NCI-H1105 (cell line): Measurements from ENCODE around the gene RNASE13.
"Not testable (repeated sequence)": the region's sequence is repeated elsewhere in the genome, so short reads cannot be mapped to it uniquely, and the experiment has no call there.

Source experiments
- DNase-seq: peaks from one replicate; lab custom pipeline; 2025; lab: John Stamatoyannopoulos, UW

RNASE13 gene

GRCh38 chr14:21022686-21023085 is 11.9 kb downstream of the RNASE13 start:
- no peak for DNase-seq

DNA sequence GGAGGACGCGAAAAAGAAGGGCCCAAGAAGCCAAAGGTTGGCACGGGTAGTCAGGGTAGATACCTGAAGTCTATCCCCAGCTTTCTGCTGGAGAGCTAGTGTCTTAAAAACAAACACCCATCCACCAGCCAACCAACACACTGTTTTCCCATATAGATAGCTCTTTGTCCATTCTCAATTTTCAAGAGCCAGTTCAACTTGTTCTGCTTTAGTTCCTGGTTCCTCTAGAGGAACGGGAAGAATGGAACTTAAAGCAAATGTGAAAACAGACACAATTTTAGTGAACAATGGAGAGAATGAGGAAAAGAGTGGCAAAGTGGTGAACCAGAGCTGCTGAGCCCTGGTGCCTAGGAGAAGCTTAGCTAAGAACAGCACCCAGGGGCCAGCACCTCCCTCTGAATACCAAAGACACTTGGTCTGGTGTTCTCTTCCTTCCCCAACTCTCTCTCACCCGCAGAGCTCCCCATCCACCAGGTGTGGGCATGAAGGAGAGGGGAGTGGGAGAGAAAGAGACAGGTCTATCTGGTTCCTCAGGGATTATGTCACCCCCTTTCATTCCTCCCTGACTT is 13.5 kb downstream of the RNASE13 start:
- DNase-seq, result no peak

GRCh38 chr14:21019366-21019765 is 15.2 kb downstream of the RNASE13 start:
- no peak for DNase-seq

- no peak for DNase-seq
Measured at GRCh38 chr14:21018781-21019180, 15.8 kb downstream of the RNASE13 start.

DNA sequence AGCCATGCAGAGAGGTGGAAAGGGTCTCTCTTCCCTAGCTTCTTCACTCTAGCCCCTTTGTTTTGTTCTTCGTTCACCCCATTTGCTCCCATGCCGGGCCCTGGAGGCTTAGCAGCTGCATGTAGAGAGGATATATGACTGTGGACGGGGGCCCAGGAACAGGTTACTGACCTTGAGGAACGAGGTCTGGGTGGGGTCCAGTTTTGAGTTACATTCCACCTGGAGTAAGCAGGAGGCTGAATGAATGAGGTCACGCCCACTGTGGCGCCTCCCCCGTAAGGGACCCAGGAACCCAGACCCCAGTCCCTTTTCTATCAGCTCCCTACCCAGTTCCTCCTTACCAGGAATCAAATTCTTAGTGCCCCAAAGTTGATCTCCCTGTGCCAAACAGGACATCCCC is 16.3 kb downstream of the RNASE13 start:
- no peak for DNase-seq

DNA sequence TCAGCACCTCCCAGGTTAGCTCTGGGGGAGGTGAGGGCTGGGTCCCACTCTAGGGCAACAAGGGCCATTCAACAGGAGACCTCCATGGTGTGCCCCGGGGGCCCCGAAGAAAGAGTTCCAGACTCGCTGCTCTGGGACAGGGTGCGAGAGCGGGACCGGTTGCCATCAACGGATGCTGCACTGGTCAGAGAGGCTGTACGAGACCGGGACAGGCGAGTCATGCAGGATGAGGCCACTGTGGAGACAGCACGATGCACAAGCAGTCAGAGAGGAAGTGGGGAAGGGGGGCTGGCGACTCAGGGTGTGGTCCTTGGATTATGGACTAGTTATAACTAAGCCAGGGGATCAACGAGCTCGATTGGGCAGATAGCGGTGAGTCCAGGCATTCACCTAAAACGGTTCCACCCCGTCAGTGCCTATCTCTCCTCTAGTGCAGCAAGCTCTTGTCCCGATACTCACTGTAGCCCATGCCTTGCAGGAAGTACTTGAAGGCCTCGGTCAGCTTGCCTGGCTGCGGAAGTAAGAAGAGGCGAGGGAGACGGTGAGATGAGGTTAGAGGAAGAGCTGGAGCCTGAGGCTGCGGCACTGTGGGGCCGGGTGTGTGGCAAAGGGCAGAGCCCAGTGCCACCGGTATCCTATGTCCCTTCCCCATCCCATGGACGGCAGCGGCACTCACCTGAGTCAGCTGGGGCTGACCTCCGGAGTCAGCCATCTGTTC is 16.9 kb downstream of the RNASE13 start:
- DNase-seq, result no peak

- DNase-seq, result no peak
Measured at GRCh38 chr14:21016413-21017190, 18.0 kb downstream of the RNASE13 start.

DNA sequence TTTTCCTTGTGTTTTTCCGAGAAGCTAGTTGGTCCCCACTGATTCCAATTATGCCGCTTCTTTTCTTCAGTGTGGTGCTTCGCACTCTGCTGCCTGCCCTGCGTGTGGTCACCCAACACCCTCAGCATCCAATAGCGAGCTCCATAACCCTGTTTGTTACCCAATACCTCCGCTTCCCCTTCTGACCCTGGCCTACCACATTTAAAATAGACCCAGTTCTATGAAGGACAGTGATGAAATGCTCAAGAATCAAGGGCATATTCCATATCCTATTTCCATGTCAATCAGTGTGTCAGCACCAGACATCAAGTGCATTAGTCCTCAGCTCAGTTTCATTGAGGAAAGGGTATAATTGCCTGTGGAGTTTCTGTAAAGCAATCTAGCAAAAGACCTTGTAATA is 19.3 kb downstream of the RNASE13 start:
- DNase-seq, result no peak

GRCh38 chr14:21014761-21015190 is 19.8 kb downstream of the RNASE13 start:
- DNase-seq, result peak; percentile 78

GRCh38 chr14:21011136-21011535 is 23.5 kb downstream of the RNASE13 start:
- no peak for DNase-seq

DNA sequence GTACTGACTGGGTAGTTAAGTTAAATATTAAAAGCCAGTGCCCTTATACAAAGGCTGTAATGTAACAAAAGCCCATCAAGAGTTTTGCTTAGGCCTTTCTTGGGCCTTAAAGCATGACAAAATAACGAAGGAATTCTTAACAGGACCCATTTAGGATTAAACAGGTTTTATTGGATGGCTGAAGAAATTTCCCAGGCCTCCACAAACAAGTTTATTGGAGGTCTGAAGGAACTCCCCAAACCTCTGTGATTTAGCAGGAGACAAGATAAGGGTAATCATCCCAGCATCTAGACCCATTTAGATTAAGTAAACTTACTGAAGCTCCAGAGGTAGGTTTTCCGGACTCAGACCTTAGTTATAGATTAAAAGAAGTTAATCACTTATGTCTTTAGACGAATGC is 24.9 kb downstream of the RNASE13 start:
- DNase-seq, result not testable (repeated sequence)

GRCh38 chr14:21003788-21004346 is 30.7 kb downstream of the RNASE13 start:
- no peak for DNase-seq

DNA sequence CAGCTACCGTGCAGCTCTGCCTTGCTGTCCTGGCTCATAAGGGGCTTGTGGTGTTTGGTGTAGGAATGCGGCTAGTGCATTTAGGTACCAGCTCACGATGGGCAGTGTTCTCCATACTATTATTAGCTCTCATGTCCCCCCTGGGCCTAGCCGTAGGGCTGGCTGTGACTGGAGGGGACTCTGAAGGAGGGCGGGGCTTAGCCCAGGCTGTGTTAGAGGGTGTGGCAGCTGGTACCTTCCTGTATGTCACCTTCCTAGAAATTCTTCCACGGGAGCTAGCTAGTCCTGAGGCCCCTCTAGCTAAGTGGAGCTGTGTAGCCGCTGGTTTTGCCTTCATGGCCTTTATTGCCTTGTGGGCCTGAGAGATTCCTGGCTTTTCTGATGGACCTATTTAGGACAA is 33.4 kb downstream of the RNASE13 start:
- no peak for DNase-seq

GRCh38 chr14:20999591-20999990 is 35.0 kb downstream of the RNASE13 start:
- no peak for DNase-seq

DNA sequence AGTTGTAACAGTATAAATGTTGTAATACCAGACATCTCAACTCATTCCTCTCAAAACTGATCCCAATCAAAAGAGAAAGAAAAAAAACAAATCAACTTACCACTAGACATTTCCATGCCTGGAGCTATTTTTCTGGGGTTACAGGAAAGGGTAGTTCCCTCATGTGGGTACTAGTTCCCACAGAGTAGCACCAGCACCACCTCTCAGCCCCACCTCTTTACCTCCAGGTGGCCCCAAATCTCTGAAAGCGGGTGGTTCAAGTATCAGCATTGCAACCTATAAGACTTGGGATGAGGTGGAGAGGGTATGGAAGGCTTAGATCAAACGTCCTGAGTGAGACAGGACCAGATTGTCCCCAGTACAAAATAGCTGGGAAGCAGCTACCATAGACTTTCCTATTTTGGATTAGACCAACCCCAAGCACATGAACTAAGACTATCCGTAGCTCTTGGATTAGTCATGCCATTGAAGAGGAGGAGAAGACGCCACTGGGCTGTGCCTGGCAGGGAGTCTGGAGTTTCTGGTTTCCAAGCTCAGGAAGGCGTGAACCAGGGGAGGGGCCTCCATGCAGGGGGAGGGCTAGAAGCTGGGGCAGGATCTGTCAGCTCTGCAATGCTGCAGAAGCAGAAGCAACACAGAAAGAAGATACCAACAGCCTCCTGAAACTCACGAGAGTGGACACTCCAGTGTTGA is 35.8 kb downstream of the RNASE13 start, which contains the start of gene SLC39A2:
SLC39A2 (plus strand) TSS at position 620 of the 693 bp plus-strand sequence. CDS start 154 bp downstream, outside the sequence.
- no peak for DNase-seq

DNA sequence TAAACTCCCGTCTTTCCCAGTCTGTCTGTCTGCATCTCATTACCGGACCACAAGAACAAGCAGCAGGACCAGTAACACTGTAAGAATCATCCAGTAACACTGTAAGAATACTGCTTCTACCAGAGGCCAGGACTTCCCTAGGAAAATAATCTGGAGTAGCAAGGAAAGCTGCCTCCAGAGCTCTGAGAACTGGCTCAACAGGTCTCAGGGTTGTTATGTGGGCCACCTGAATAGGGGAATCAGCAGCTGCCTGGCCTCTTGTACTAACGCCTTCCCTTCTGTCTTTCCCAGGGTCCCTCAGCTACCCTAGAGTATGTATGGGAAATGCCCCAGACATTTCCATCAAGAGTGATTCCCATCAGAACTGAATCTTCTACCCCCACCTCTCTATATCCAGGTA is 36.5 kb downstream of the RNASE13 start:
- no peak for DNase-seq

GRCh38 chr14:20997564-20997963 is 37.0 kb downstream of the RNASE13 start:
- DNase-seq, result no peak

- DNase-seq, result no peak
Measured at GRCh38 chr14:20997115-20997514, 37.5 kb downstream of the RNASE13 start.

GRCh38 chr14:20996521-20996920 is 38.1 kb downstream of the RNASE13 start:
- no peak for DNase-seq

- DNase-seq, result peak; percentile 92
Measured at GRCh38 chr14:20989787-20990600, 44.6 kb downstream of the RNASE13 start, which contains the start of gene METTL17. Gene METTL17, plus strand, starts transcription at chr14:20989980. Its CDS starts 23 bp downstream, at chr14:20990003.

DNA sequence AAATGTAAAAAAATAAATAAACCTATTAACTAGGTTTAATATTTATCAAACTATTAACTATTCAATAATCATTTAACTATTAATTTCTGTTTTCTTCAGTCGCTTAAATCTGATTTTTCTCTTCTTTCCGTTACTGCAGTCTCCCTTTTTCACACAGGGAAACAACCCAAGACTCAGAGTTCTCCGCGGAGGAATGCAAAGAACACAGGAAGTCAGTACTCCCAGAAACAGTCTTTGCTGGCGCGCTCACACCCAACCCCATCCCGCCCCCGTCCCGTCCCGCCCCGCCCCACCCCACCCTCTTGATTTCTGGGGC is 45.2 kb downstream of the RNASE13 start:
- no peak for DNase-seq
